ENCODE data around the gene SLC38A9.

The SLC38A9 gene

GRCh38 chr5:55622460-55622859, 89.7 kb downstream of the SLC38A9 start:
- H3K4me3 ChIP-seq (ENCODE audit: low read depth, low read length, poor library complexity, severe bottlenecking), result no peak overlapping the region
- H3K79me2 ChIP-seq (ENCODE audit: insufficient read depth, low read length), result no peaks in the 10 kb centered on the region
- no peaks in the 10 kb centered on the region for H3K4me1 ChIP-seq (ENCODE audit: insufficient read depth, low read length, severe bottlenecking)
- no peak overlapping the region for H3K9ac ChIP-seq (ENCODE audit: low read length)
- no peak overlapping the region for H3K27ac ChIP-seq (ENCODE audit: low read depth, low read length, poor library complexity, severe bottlenecking)
- no peaks in the 10 kb centered on the region for H4K20me1 ChIP-seq (ENCODE audit: insufficient read depth, low read length)
- H3K9me3 ChIP-seq (ENCODE audit: low read length), result no peaks in the 10 kb centered on the region
- no peak overlapping the region for H3K4me2 ChIP-seq (ENCODE audit: low read length)
- no peak overlapping the region for H2AFZ ChIP-seq (ENCODE audit: low read length)
- H3K27me3 ChIP-seq (ENCODE audit: insufficient read depth, low read length), result no peaks in the 10 kb centered on the region
- no peaks in the 10 kb centered on the region for H3F3A ChIP-seq (ENCODE audit: insufficient read depth, low read length)
- no peak for TF ChIP-seq EZH2 (IDR thresholded peaks at IDR 0.05; ENCODE audit: borderline replicate concordance, low read length)
- TF ChIP-seq CTCF (IDR thresholded peaks at IDR 0.05; ENCODE audit: low read length), result no peak
- H3K9me2 ChIP-seq (ENCODE audit: low read depth, low read length), result no peaks in the 10 kb centered on the region
- H3K36me3 ChIP-seq (ENCODE audit: insufficient read depth, low read length), result no peaks in the 10 kb centered on the region

- no peak overlapping the region for H3K27ac ChIP-seq (ENCODE audit: low read depth, low read length, poor library complexity, severe bottlenecking)
- no peak overlapping the region for H3K4me3 ChIP-seq (ENCODE audit: low read depth, low read length, poor library complexity, severe bottlenecking)
- no peaks in the 10 kb centered on the region for H3K79me2 ChIP-seq (ENCODE audit: insufficient read depth, low read length)
- H3K9ac ChIP-seq (ENCODE audit: low read length), result no peak overlapping the region
- no peaks in the 10 kb centered on the region for H3K9me2 ChIP-seq (ENCODE audit: low read depth, low read length)
- no peaks in the 10 kb centered on the region for H4K20me1 ChIP-seq (ENCODE audit: insufficient read depth, low read length)
- no peaks in the 10 kb centered on the region for H3K27me3 ChIP-seq (ENCODE audit: insufficient read depth, low read length)
- TF ChIP-seq CTCF (IDR thresholded peaks at IDR 0.05; ENCODE audit: low read length), result no peak
- TF ChIP-seq EZH2 (IDR thresholded peaks at IDR 0.05; ENCODE audit: borderline replicate concordance, low read length), result no peak
- H3F3A ChIP-seq (ENCODE audit: insufficient read depth, low read length), result no peaks in the 10 kb centered on the region
- no peaks in the 10 kb centered on the region for H3K4me1 ChIP-seq (ENCODE audit: insufficient read depth, low read length, severe bottlenecking)
- no peak overlapping the region for H3K4me2 ChIP-seq (ENCODE audit: low read length)
- H3K9me3 ChIP-seq (ENCODE audit: low read length), result no peaks in the 10 kb centered on the region
- H2AFZ ChIP-seq (ENCODE audit: low read length), result no peak overlapping the region
- H3K36me3 ChIP-seq (ENCODE audit: insufficient read depth, low read length), result no peaks in the 10 kb centered on the region
Observed at GRCh38 chr5:55621229-55621628, 90.9 kb downstream of the SLC38A9 start.

GRCh38 chr5:55620766-55621160, 91.4 kb downstream of the SLC38A9 start:
- Histone ChIP-seq H3K4me3 (ENCODE audit: low read depth, low read length, poor library complexity, severe bottlenecking) (no peak overlapping the region), H3F3A (ENCODE audit: insufficient read depth, low read length) (no peaks in the 10 kb centered on the region), H4K20me1 (ENCODE audit: insufficient read depth, low read length) (no peaks in the 10 kb centered on the region), H3K27me3 (ENCODE audit: insufficient read depth, low read length) (no peaks in the 10 kb centered on the region), H3K36me3 (ENCODE audit: insufficient read depth, low read length) (no peaks in the 10 kb centered on the region), H3K27ac (ENCODE audit: low read depth, low read length, poor library complexity, severe bottlenecking) (no peak overlapping the region), H3K9ac (ENCODE audit: low read length) (no peak overlapping the region), H3K9me2 (ENCODE audit: low read depth, low read length) (no peaks in the 10 kb centered on the region), H3K9me3 (ENCODE audit: low read length) (no peaks in the 10 kb centered on the region), H3K79me2 (ENCODE audit: insufficient read depth, low read length) (no peaks in the 10 kb centered on the region), H3K4me1 (ENCODE audit: insufficient read depth, low read length, severe bottlenecking) (no peaks in the 10 kb centered on the region), H2AFZ (ENCODE audit: low read length) (no peak overlapping the region), H3K4me2 (ENCODE audit: low read length) (no peak overlapping the region)
- no peak for TF ChIP-seq EZH2 (IDR thresholded peaks at IDR 0.05; ENCODE audit: borderline replicate concordance, low read length)
- TF ChIP-seq CTCF (IDR thresholded peaks at IDR 0.05; ENCODE audit: low read length), result no peak

Measured in OCI-LY1 (cell line).